ENCODE measurements around the gene PXYLP1. TPM values are rescaled to one million over a fixed set of nuclear protein-coding genes. Genes with fewer than 3 reads are reported as not detected.

The PXYLP1 gene
- total RNA-seq, 1 experiment from 2014 or later, result 4.1 TPM

Other genes with a start within 250 kb of the PXYLP1 start
- 0.37 and 0.52 TPM in 2 replicates for gene SPSB4, start 180.5 kb upstream of the PXYLP1 start, total RNA-seq (2014; rRNA removed; shearing (Covaris generic); ENCODE audit: low replicate concordance)
- gene ZBTB38, start 136.7 kb downstream of the PXYLP1 start, total RNA-seq (2014; rRNA removed; shearing (Covaris generic); ENCODE audit: low replicate concordance), result 23.6 and 38.7 TPM in 2 replicates